Measurements from ENCODE around the gene MFAP2.

Gene MFAP2

DNA sequence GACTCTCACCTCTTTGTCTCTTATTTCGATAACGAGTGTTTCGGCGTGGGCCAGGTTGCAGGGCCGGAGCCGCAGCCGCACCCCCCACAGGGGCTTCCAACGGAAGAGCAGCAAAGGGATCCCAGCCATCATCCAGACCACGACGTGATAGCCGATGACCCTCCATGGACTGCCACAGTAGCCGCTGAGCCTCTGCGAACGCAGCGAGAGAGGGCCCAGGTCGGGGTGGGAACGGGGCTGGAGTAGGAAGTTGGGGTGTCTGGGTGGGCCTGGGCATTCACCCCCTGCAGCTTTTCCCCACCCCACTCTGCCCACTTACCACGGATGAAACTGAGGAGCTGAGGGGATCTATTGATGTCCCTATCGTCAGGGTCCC, 24.9 kb upstream of the MFAP2 start:
- DNase-seq, result no peak

DNA sequence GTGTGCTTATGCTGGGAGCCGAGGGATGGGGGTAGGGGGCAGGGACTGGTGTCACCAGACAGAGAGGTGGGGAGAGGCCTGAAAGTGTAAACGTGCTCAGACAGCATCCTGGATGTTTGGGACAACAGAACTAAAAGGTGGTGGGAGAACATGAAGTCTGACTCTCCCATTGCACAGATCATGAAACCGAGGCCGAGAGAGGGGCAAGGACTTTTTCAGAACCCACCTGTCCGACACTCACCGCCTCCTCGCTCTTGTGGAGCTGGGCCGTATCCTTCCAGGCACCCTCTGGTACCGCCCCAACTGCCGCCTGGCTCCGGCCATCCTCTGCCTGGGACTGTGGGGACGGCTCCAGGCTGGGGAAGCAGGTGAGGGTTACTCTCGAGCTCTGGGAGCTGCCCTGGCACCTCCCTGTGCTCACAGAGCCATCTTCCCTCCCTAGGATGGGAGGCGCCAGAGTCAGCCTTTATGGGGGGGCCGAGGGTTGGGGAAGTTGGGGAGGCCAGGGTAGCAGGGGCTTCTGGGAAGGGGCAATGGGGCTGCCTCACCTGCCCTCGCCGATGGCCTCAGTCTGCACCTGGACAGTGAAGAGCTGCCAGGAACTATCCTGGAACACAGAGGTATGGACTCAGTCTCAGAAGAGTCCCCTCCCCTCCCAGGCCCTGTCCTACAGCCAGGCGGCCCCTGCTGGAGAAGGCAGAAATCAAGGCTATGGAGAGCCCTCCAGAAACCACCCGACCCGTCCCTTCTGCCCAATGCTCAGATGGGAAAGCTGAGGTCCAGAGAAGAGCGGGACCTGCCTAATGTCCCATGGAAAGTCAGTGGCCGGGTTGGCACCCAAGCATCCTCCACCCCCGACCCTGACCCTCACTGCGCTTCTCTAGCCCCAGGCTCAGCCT, 24.3 kb upstream of the MFAP2 start:
- no peak for DNase-seq

DNA sequence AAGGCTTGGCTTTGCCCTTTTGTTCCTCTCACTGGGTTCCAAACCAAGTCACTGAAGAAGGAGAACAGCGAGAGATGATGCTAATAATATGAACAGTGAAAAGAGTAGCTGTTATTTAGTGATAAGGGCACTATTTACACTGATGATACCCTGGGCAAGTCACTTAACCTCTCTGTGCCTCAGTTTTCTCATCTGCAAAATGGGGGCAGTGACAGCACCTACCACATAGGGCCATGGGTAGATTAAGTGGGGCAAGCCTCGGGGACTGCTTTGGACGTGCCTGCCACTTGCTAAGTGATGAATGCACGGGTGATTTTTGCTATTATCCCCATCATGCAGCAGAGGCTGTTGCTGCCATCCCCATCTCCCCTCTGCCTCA, 22.1 kb upstream of the MFAP2 start:
- DNase-seq, result no peak

DNA sequence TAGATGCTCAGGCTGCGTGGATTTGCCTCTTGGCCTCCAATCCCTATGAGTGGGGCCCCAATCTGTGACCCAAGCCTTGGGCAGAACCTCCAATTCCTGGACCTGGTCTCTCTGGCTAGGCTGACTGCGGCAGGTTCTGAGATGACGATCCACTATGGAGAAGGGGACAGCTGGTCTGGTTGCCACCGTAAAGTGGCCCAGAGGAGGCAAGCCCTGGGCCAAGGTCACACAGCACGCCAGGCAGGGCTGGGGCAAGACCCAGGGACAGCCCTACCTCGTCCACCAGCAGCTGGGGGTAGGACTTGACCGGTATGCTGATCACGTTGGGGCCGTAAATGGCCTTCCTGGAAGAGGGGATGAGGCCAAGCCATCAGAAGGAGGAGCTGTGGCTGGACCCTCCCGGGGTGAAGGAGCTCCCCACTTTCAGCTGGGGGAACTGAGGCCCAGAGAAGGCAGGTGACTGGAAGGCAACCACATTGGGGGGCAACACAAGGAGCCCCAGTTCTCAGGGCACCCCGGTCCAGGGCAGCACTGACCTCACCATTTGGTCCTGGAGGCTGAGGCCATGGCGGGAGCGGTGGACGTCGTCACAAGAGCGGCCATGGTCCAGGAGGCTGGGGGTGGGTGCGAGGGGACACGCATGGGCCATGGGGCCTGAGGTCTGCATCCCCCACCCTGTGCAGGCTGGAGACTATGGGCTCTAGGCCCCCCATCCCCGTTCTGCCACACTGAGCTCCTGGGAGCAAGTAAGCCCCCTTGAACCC, 21.5 kb upstream of the MFAP2 start:
- DNase-seq, result no peak

DNA sequence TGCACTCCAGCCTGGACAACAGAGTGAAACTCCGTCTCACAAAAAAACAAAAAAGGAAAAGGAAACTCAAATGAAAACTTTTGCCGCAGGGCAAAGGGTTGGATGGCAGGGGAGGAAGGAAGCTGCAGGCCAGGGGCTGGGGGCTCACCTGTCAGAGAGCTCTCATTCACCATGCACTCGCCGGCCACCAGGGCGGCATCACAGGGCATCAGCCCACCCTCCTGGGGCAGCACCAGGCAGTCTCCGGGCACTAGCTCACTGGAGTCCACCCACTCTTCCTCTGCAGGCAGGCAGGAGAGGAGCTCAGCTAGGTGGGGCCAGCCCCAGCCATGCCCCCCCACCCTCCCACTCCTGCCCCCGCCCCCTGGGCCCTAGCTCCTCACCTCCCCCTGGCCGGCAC, 19.4 kb upstream of the MFAP2 start:
- no peak for DNase-seq

DNA sequence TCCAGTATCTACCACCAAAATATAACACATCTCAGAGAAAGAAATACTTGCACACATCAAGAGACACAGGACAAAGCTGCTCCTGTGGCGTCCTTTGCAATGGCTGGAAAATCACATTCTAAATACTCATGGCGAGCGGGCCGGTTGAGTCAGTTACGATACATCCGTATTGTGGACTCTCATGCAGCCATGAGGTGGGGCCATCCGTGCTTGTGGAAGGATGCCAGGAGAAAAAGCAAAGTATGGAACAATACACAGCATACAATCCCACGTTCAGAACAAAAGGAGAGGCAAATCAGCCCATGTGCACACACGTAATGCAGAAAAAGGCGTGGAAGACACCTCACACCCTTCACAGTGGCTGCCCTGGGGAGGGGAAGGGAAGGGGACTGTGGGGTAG, 18.2 kb upstream of the MFAP2 start:
- no peak for DNase-seq

DNA sequence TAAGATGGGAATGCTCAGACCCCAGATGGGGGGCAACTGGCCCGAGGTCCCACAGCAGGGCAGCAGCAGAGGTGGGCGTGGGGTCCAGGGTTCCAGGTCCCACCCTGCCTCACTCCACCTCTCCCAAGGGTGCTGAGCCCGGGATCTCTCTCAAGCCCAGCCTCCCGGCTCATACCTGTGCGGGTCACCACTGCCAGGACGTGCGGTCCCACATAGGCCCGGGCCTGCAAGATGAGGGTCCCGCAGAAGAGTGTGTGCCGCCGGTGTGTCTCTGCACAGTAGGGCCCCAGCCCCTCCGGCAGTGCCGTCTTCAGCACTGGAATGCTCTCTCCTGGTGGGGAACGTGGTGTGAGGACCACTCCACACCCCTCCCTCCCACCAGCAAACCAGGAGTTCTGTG, 16.4 kb upstream of the MFAP2 start:
- DNase-seq, result no peak

DNA sequence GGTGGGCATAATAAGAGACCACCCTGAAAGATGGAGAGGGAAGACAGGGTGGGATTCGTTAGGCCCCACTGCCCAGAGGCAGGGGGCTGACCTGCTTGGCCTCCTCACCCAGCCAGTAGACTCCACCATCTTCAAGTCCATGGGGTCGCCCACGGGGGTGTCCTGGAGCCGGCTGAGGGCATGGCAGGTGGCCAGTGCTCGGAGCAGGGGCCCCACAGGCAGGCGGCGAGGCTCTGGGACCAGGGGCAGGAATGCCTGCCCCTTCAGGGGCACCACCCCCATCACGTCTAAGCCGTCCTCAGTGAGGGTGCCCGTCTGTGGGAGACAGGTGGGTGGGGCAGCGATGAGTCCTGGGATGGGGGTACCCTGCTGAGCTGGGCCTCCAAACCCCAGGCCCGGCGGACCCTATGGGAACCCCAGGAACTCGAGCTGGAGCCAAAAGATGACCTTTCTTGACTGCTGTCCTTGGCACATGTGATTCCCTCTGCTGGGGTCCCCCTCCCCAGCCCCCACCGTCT, 13.2 kb upstream of the MFAP2 start:
- no peak for DNase-seq

DNA sequence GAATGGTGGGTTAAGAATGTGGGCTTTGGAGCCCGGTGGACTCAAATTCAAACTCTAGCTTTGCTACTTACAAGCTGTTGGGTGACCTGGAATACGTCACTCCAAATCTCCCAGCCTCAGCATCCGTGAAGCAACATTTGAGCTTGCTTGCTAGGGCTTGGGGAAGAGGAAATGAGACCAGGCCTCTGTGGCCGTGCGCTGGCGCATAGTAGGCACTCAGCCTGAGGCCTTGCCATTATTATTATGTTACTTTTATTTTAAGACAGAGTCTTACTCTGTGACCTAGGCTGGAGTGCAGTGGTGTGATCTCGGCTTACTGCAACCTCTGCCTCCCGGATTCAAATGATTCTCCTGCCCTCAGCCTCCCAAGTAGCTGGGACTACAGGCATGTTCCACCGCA, 12.3 kb upstream of the MFAP2 start:
- no peak for DNase-seq

DNA sequence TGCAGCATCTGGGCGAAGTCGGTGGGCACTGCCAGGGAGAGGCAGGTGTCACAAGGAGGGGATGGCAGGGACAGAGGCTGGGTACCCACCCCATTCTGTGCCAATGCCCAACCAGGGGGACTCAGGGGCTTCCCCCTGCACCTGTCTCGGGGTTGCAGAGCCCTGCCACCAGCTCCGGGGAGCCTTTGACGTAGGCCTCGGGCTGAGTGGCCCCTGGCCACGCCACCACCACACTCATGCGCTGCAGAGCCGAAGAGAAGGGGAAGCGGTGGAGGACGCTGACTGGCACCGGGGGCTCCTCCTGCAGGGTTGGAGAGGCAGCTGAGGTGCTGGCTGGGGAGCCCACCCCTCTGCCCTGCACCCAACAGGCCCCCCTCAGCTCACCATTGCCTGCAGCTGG, 11.7 kb upstream of the MFAP2 start:
- no peak for DNase-seq

DNA sequence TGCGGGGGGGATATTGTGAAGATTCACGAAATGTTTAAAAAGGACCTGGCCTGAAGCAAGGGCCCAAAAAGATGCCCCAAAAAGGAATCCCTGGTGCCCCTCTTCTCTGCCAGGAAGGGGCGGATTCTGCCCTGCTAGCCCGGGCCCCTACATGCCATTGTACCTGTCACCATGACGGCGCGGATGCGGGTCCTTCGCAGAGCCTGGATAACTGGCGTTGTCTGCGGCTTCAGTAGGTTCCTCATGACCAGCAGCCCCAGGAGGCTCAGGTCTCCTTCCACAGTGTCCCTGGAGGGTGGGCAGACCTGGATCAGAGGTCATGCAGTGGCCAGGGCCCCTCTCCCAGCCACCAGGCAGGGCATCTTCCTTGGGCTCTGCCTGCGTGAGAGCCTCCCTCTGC, 11.2 kb upstream of the MFAP2 start:
- no peak for DNase-seq

DNA sequence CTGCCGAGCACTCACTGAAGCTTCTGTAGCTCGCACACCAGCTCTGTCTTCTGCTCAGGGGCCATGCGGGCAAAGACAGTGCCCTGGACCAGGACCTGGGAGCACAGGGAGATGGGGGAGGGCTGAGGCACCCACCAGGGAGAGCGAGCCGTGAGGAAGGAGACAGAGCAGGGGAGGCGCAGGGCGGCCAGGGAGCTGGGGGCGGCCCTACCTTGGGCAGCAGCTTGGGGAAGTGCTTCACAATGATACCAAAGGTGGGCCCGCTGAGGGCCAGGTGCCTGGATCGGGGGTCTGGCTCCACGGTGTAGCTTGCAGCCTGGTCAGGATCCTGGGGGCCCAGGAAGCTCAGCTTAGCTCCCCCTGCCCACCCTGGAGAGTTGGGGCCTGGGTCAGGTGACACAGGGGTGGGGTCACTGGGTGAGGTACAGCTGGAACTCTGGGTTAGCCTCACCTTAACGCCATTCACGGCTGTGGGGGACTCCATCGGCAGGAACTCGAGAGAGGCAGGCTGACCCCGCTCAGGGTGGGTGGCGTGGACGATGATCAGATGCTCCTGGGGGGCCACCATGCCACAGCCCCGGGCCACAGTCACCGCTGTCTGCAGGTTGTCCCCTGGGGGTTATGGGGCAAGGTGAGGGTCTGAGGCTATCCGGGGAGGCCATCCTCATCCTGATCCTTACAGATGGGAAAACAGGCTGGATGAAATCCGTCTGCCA, 9.4 kb upstream of the MFAP2 start:
- no peak for DNase-seq

DNA sequence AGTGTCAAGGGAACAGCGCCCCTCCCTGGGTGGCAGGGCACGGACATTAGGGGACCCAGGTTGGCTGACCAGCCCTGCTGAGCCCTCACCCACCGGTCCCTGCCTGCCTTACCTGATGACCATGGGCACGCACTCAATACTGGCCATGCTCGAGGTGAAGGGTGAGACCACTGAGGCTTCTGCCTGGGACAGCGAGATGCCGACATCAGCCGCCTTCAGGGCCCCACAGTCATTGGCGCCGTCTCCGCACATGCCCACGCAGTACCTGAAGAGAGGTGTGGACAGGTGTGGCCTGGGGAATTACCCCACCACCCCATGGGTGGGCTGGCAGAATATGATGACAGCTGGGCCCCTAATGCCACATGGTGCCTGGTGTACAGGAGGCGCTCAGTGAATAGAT, 7.8 kb upstream of the MFAP2 start:
- no peak for DNase-seq

DNA sequence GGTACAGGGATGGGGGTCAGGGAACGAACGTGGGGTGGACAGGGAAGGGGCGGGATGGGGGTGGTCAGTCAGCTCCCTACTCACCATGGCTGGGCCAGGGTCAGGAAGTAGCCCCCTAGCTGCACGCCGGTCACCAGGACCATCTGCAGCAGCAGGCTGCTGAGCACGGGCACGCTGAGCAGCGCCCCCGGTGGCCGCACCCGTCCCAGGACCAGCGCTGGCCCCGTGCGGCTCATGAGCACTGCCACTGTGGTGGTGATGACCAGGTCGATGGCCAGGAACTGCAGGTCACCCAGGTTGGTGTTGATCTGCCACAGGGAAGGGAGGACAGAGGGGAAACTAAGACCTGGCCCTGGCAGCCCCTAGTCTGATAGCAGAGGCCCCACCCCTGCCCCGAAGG, 6.5 kb upstream of the MFAP2 start:
- peak; percentile 31 for DNase-seq

DNA sequence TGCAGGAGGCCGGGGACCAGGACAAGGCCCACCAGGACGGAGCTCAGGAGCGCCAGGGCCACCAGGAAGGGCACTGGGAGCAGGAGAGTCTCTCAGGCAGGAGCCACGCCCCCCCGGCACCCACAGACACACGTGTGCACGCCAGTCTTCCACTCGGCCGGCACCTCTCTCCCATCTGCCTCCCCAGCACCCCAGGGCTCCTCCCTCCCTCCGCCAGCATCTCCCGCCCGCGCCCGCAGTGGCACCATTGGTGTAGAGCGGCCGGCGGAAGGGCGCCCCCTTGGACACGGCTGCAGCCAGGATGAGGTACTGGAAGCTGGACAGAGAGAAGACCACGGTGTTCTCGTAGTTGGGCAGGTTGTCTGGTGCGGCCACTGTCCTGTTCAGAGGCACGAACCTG, 6.1 kb upstream of the MFAP2 start:
- DNase-seq, result no peak

DNA sequence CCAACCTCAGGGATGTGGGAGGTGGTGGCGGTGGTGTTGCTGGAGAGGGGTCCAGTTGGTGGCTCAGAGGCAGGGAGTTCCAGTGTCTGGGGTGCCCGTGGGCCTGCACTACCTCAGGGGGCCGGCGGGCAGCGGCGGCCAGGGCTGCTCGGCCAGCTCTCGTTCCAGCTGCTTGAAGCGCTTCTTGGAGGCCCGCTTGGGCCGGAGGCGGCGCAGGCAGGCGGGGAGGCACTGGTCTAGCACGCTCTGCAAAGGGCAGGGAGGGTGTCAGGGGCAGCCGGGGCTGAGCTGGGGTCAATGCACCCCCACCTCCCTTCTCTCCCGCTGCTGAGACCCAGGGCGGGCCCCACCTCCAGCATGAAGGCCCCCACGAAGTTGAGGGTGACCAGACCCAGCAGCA, 5.7 kb upstream of the MFAP2 start:
- DNase-seq, result no peak

DNA sequence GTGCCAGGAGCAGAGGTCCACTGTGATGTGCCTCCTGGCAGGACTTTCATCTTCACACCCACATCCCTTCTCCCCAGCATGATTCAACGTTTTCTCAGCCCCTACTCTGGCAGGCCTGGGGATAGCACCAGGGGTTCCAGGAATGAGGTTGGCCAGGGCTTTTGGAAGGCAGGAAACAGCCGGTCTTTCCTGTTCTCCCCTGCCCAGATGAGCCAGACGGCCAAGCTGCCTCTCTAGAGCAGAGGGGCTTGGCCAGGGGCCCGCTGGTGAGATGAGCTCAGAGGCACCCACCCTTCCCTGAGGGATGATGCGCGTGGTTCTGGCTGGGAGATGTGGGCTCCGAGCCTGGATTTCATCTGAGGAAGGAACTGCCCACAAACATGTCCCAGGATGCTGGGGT, 4.3 kb upstream of the MFAP2 start:
- DNase-seq, result no peak

DNA sequence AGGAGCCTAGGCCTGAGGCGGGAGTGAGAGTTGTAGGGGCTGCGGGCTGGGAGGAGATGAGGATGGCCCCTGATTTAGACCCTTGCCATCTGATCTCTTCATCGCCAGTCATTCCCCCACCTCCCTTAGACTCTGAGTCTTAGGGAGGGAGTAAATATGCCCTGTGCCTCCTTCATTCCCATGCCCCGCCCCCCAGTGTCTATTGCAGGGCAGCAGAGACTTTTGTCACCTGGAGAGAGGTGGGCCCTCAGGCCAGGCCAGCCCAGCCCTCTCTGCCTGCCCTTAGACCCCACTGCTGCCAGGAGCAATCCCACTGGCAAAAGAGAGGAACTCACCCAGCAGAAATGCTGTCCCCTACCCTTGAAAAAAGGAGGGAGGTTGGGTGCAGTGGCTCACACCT, 3.2 kb upstream of the MFAP2 start:
- DNase-seq, result no peak

DNA sequence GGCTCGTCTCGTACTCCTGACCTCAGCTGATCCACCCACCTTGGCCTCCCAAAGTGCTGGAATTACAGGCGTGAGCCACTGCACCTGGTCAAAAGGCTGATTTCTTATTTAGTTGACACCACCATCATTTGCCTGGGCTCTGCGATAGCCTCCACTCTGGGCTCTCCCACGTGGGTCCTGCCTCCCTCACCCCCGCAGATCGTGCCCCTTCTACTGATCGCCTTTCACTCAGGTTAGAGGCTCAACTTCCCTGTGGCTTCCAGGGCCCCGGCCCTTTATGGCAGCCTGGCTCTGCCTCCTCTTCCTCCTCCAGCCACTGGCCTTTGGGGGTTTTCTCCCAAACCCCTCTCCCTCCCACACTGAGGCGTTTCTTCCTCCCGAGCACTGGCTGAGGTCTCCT, 2.5 kb upstream of the MFAP2 start:
- no peak for DNase-seq

DNA sequence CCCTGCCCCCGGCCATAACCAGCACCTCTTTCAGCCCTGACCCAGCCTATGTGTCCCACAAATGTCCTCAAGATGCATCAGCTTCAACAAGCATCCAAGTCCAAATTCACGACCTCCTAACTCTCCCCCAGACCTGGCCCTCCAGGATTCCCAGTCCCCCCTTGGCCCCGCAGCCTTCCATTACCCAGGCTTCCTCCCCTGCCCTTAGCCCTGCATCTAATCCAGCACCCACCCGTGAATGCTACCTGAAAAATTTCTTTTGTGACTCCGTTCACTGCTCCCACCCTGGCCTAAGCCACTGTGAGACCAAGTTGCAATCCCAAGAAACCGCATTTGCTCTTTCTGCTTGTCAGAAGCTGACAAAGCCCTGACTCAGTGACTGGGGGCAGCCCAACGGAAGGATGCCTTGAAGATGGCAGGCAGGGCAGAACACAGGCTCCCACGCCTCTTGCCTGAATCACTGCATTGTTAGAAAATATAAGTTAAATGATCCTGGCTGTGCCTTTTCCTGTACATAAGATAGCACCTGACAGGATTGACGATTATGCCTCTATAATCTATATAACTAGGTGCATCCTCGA, 939 bp upstream of the MFAP2 start:
- no peak for DNase-seq

DNA sequence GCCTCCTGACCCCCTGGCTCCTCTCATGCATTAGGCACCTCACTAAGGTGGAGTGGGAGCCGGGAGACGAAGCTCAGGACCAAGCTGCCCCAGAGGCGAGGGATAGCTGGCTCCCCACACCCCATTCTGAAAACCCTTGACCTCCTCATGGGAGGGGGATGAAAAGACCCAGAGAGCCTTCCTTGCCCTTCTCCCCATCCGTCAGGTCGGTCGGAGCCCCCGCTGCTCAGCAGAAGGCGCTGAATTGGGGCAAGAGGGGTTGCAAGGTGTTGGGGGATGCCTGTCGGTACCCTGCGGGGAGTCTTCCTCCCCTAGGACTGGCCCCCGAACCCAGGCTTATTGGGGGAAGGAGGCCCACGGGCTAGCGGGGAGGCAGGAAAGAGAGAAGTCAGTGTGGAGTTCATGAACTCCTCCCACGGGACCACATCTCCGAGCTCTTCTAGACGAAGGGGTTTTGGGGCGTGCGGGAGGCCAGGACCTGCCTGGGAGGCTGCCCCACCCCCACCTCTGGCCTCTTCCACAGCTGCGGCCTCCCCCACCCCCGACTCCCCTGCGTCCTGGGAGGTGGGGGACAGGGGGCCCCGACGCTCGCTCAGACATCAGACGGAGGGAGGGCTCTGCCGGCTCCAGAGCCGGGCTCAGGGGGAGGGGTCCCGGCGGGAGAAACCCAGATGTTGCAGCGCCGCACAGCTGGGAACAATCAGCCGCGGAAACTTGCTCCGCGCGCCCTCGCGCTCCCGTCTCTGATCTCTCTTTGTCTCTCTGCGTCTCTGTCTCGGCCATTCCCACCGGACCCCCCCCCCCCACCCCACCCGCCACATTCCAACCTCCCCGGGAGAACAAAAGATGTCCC, 719 bp downstream of the MFAP2 start:
- no peak for DNase-seq

Data from stimulated activated CD8-positive, alpha-beta memory T cell treated with anti-CD3 and anti-CD28 coated beads, Interleukin-4, amount 100 ng/mL, for 48 hours (primary cell).